NK-92 treated with Interleukin-12 subunit alpha and Interleukin-12 subunit beta, amount 100 ng/mL, for 24 hours (cell line): ENCODE measurements around the gene NRTN.
"Not testable (repeated sequence)": the region's sequence is repeated elsewhere in the genome, so short reads cannot be mapped to it uniquely, and the experiment has no call there.

Source experiments
- DNase-seq: peaks from one replicate; lab custom pipeline; 2025; lab: John Stamatoyannopoulos, UW

Gene NRTN

GRCh38 chr19:5804516-5805461 is at the start of gene NRTN:
NRTN (plus strand) TSS chr19:5805067; CDS start chr19:5824166, 19,099 bp downstream.
- DNase-seq, result no peak

GRCh38 chr19:5762608-5763217 is 42.2 kb upstream of the NRTN start:
- DNase-seq, result no peak

- DNase-seq, result no peak
Observed at GRCh38 chr19:5765220-5765619, 39.6 kb upstream of the NRTN start.

GRCh38 chr19:5767949-5768348 is 36.9 kb upstream of the NRTN start:
- no peak for DNase-seq

- DNase-seq, result no peak
Observed at GRCh38 chr19:5772416-5772815, 32.5 kb upstream of the NRTN start.

- DNase-seq, result no peak
Observed at GRCh38 chr19:5773276-5773675, 31.6 kb upstream of the NRTN start.

GRCh38 chr19:5774921-5775320 is 29.9 kb upstream of the NRTN start:
- no peak for DNase-seq

- no peak for DNase-seq
Observed at GRCh38 chr19:5775668-5776309, 29.1 kb upstream of the NRTN start.

GRCh38 chr19:5778402-5778801 is 26.5 kb upstream of the NRTN start:
- DNase-seq, result no peak

- DNase-seq, result not testable (repeated sequence)
Observed at GRCh38 chr19:5780916-5781315, 24.0 kb upstream of the NRTN start.

GRCh38 chr19:5782322-5782721 is 22.5 kb upstream of the NRTN start:
- no peak for DNase-seq

GRCh38 chr19:5782945-5783919 is 21.6 kb upstream of the NRTN start:
- no peak for DNase-seq

- no peak for DNase-seq
Observed at GRCh38 chr19:5784581-5785147, 20.2 kb upstream of the NRTN start, which contains the start of gene PRR22. PRR22 (minus strand) TSS chr19:5784746; CDS start chr19:5784660, 86 bp downstream.

- DNase-seq, result no peak
Observed at GRCh38 chr19:5785423-5785822, 19.4 kb upstream of the NRTN start.

- no peak for DNase-seq
Observed at GRCh38 chr19:5786593-5787408, 18.1 kb upstream of the NRTN start.

GRCh38 chr19:5787409-5788182 is 17.3 kb upstream of the NRTN start:
- no peak for DNase-seq

- DNase-seq, result no peak
Observed at GRCh38 chr19:5788422-5788821, 16.4 kb upstream of the NRTN start.

GRCh38 chr19:5789351-5789761 is 15.5 kb upstream of the NRTN start:
- DNase-seq, result no peak

GRCh38 chr19:5789886-5790558 is 14.8 kb upstream of the NRTN start:
- DNase-seq, result no peak
